ENCODE results near the gene RSPH9.

Gene RSPH9

GRCh38 chr6:43667245-43668150, 22.7 kb downstream of the RSPH9 start:
- DNase-seq (ENCODE audit: low read depth, low spot score): peak; percentile 20
- peak overlapping the region; percentile 65 for H3K27ac ChIP-seq

GRCh38 chr6:43668151-43669028, 23.6 kb downstream of the RSPH9 start:
- H3K27ac ChIP-seq: peak overlapping the region; percentile 65
- peak; percentile 57 for DNase-seq (ENCODE audit: low read depth, low spot score)

- peak overlapping the region; percentile 65 for H3K27ac ChIP-seq
- no peak for DNase-seq (ENCODE audit: low read depth, low spot score)
Observed at GRCh38 chr6:43669050-43669921, 24.4 kb downstream of the RSPH9 start.

GRCh38 chr6:43669922-43670622, 25.2 kb downstream of the RSPH9 start:
- H3K27ac ChIP-seq: peak overlapping the region; percentile 65
- DNase-seq (ENCODE audit: low read depth, low spot score): peak; percentile 27

GRCh38 chr6:43670623-43670986, 25.8 kb downstream of the RSPH9 start:
- no peak for DNase-seq (ENCODE audit: low read depth, low spot score)
- peak overlapping the region; percentile 65 for H3K27ac ChIP-seq

GRCh38 chr6:43671011-43671800, 26.4 kb downstream of the RSPH9 start:
- no peak overlapping the region for H3K27ac ChIP-seq
- no peak for DNase-seq (ENCODE audit: low read depth, low spot score)

- DNase-seq (ENCODE audit: low read depth, low spot score): no peak
- no peak overlapping the region for H3K27ac ChIP-seq
Observed at GRCh38 chr6:43671801-43672690, 27.2 kb downstream of the RSPH9 start.

- DNase-seq (ENCODE audit: low read depth, low spot score): no peak
- H3K27ac ChIP-seq: no peak overlapping the region
Observed at GRCh38 chr6:43673444-43674084, 28.7 kb downstream of the RSPH9 start.

GRCh38 chr6:43674291-43674690, 29.5 kb downstream of the RSPH9 start:
- no peak overlapping the region for H3K27ac ChIP-seq
- no peak for DNase-seq (ENCODE audit: low read depth, low spot score)

GRCh38 chr6:43674921-43675320, 30.1 kb downstream of the RSPH9 start:
- no peak overlapping the region for H3K27ac ChIP-seq
- no peak for DNase-seq (ENCODE audit: low read depth, low spot score)

GRCh38 chr6:43676962-43677606, 32.2 kb downstream of the RSPH9 start:
- DNase-seq (ENCODE audit: low read depth, low spot score): no peak
- H3K27ac ChIP-seq: no peak overlapping the region

GRCh38 chr6:43677759-43678158, 32.9 kb downstream of the RSPH9 start:
- no peak for DNase-seq (ENCODE audit: low read depth, low spot score)

GRCh38 chr6:43678341-43678740, 33.5 kb downstream of the RSPH9 start:
- no peak for DNase-seq (ENCODE audit: low read depth, low spot score)
- no peak overlapping the region for H3K27ac ChIP-seq

More at GRCh38 chr6:43677759-43678158, 32.9 kb downstream of the RSPH9 start:
- no peak overlapping the region for H3K27ac ChIP-seq

GRCh38 chr6:43679057-43679456, 34.2 kb downstream of the RSPH9 start:
- no peak overlapping the region for H3K27ac ChIP-seq
- DNase-seq (ENCODE audit: low read depth, low spot score): no peak

GRCh38 chr6:43680308-43681200, 35.7 kb downstream of the RSPH9 start:
- no peak overlapping the region for H3K27ac ChIP-seq
- DNase-seq (ENCODE audit: low read depth, low spot score): no peak

- DNase-seq (ENCODE audit: low read depth, low spot score): no peak
- H3K27ac ChIP-seq: no peak overlapping the region
Observed at GRCh38 chr6:43681303-43681702, 36.5 kb downstream of the RSPH9 start.
